GM18868 (cell line): ENCODE measurements around the gene ARHGAP6.

Experiments
- ATAC-seq: cut with Tn5 transposase; IDR thresholded peaks from one replicate; pipeline ENCODE4 v1.9.1; 2021; ENCODE audit warnings: mild to moderate bottlenecking, moderate library complexity; ENCODE audit not compliant: unreplicated experiment

ARHGAP6 gene

DNA sequence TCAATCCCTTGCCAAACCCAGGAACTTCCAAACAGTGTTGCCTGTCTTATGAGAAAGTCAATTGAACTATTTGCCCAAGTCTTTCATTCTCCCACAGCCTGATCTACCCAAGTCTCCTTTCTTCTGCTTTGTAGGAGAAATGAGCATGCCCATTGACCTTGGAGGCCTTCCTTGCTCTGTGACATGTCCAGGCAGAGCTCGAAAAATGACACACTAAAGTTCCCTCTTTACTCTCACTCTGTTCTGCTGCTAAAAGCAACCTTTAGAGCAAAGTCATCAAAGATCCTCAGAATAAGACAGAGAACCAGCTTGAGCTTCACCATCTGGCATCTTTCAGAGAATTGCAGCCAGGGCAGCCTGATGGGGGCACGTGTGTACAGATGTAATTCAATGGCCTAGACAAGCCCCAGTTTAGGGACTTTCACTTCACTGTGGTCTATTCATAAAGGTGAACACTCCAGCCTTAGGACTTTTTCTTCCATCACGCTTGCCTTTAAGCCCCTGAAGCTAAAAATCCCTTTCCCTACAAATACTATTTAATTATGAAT lies 236.1 kb downstream of the ARHGAP6 start:
- ATAC-seq: peak; percentile 56

DNA sequence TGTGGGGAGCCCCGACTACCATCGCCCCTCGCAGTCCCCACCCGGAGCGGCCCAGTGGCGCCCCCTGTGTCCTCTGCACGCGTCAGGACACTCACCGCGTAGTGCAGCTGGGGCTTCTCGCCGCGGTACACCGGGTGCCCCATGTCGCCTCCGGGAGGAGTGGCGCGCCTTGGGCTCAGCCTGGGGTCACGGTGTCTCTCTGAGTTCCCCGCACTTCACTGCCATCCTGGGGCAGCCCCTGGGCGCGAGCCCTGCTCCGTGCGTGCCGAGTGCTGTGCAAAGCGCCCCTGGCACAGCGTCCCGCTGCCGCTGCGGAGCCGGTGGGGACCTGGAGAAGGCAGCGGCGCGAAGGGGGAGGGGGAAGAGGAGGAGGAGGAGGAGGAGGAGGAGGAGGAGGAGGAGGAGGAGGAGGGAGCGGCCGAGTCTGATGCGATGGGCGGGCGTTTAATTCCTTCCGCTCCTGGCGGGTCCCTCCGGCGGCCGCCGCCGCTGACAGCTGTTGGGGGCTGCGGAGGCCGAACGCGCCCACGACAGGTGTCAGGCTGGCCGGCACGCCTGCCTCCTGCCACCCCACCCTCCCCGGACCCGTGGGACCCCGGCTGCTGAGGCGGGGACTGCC lies 238.2 kb downstream of the ARHGAP6 start:
- no peak for ATAC-seq

DNA sequence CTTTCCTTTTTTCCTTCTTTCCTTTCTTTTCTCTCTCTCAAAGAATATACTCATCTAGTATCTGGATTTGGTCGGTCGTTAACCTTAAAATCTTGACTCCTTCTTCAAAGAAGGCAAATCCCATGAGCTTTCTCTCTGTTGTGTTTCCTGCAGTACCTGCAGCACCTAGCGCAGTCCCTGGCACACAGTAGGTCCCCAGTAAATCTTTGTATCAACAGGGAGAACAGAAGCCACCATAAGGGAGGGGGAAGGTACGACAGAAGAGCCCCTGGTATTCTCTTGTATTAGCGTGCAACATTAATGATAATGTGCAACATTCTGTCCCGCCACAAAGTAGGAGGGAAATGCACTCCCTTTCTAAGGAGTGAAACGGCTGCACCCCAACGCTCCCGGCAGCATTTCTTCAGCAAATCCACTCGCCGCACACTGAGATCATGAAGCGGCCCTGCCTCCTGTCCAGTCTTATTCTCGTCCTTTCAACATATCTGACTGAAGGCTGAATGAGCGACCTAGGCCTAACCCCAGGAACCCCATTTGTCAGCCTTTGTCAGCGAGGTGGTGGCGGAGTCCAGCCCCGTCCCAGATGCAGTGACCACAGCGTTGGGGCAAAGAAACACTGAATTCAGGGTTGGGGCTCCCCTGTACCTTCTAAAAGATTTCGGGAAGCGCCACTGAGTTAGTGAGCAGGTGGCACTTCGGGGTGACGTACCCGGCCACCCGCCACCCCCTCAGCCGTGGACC lies 238.8 kb downstream of the ARHGAP6 start:
- no peak for ATAC-seq

DNA sequence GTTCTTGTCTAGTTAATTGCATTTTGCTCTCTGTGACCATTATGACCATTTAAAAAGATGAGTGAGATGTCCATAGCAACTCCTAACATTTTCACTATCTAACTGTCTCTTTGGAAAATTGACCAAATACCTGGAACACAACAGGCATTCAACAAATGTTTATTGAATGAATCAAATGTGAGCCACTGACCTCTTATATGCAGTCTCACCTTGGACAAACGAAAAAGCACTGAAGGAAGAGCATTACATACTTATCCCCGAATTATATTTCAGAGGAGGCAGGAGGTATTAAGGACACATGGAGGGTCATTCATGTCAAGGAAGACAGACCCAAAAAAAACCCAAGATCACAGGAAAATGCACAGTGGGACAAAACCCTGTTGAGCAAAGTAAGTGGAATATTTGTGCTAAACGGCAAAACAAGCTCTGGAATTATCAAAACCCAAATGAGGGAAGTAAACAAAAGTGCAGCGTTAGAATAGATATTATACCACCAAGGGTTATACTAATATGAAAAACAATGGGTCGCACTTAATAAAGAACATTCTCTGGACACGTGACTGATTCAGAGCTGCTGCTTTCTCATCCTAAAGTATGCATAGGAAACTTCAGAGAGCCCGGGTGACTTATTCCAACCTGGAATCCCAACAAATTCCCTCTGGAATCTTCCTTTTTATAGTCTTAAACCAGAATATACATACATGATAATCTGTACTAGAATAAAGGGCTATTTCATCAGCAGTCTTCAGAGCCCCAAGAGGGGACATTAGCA lies 240.6 kb downstream of the ARHGAP6 start:
- ATAC-seq: no peak

DNA sequence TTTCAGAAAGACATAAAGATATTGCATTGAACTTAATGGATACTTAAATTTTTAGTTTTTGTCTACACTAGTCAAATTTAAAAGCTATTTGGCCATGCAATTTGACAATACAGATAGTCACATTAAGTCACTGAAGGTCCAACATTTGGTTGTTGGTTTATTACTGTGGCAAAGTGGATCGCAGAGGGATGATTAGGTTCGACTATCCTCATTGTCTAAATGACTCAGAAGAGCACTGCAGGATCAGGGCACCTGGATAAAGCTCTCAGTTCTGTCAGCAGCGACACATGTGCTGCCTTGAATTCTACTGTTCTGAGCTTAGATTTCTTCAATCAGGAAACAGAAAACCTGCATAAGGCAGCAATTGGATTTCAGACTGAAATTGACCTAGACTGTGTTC lies 241.8 kb downstream of the ARHGAP6 start:
- ATAC-seq: no peak

DNA sequence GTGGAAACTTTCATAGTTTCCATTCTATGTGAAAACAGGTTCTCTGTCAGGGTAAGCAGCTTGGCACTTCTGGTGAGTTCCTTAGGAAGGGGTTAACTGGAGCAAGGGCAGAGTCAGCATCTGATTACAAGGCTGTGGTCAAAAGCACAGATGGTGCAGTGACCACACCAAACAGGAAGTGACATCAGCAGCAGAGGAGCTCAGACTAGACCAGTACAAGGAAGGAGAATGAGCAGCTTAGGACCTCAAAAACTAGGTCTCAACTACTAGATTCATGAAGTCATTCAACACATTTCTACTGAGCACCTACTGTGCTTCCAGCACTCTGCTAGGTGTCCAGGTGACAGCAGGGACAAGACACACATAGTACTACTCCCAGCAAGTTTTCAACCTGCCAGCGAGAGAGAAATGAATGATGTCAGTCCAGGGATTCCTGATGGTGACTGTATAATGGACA lies 242.3 kb downstream of the ARHGAP6 start:
- peak; percentile 61 for ATAC-seq

DNA sequence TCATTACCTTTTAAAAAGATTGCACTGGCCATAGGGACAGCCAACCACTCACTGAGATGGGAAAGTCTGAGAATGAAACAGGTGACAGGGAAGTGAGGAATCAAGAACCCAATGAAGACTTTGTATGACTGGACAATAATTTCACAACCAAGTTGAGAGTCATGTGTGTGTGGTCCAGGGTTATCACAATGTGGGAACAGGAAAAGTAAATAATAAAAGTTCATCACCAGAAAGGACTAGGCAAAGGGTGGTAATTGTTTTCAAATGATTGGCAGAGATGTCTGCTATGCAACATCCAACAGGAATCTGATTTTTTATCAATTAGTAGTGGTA lies 243.2 kb downstream of the ARHGAP6 start:
- ATAC-seq: no peak

DNA sequence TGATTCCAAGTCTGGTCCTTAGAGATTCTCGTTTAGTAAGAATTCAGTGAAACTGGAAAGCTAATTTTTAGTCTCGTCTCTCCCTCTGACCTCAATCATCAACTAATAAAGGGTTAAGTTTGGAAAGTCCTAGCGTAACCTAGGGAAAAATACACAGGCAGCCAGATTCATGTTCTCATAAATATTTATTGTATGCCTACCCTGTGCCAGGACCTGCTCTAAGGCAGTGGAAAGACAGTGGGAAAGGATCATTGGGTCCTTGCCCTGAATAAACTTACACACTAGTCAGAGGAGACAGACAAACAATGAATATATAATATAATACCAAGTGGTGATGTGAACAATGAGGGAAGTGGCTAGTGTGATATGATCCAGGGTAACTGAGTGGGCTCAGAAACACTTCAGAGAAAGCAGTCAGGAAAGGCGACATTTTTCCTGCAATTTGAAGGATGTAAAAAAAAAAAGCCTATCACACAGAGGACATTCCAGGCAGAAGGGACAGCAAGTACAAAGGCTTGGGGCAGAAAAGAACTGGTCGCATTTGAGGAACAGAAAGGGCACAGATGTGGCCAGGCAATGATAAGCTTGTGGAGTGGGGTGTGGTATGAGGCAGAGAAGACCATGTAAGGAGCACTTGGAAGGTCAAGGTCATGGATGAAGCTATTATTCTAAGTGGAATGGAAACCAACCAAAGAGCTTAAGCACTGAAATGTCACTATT lies 243.8 kb downstream of the ARHGAP6 start:
- ATAC-seq: no peak

DNA sequence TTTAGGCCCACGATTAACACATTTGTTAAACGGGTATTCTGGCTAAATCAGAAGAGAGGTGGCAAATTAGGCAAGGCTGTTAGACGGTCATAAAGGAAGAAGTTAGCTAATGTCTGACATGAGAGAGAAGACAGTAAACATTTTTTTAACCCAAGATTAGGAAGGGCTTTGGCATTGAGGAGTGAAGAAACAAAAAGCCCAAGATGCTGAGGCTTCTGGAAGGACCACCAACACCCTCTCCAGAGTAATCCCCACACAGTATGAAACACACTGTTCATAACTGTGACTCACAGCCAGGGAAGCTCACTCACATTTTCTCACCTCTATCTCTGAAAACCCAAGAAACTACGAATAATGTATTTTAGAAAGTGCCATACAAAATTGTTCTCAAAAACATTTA lies 244.9 kb downstream of the ARHGAP6 start:
- ATAC-seq: no peak

DNA sequence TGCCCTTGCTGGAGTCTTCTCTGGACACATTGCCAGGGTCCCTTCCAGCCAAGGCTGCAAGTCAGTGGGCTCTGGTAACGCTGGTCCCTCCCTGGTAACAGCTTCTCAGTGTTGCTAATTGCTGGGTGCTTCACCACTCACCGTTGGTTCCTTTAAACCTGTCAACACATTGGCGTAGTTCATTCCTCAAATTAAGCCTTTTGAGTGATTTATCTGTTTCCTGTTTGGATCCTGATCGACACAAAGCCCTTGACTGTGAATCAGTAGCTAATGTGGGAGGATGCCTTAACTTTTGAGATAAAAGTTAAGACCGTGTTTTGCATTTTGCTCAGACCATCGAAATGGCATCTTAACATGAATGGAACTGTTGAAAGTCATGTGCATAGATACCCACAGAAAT lies 246.6 kb downstream of the ARHGAP6 start:
- ATAC-seq: no peak

DNA sequence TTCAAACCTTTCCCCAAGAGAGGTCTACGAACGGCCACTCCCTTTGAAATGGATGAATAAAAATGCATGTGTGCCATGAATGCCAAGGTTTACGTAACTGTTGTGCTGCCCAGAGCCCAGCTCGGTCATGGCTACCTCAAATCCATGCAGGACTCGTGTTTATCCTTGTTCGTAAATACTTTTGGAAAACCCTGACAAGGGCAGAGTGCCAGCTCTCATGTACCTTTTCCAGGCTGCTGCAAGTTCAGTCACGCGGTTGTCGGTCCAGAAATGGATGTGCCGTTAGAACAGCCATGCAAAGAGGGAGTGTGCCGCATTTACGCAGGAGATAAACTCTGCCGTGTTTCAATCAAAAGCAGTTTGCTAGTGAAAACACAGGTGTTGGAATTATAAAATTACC lies 249.1 kb downstream of the ARHGAP6 start:
- no peak for ATAC-seq

DNA sequence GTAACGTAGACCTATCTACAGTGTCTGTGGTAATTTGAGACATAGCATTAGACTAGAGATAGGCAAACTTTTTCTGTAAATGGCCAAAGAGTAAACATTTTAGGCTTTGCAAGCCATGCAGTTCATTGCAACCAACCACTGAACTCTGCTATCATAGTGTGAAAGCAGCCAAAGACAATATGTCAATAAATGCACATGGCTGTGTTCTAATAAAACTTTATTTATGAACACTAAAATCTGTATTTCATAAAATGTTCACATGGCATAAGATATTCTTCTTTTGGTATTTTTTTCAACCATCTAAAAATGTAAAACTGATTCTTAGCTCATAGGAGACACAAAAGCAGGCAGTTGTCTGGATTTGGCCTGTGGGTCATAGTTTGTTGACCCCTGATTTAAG lies 251.6 kb downstream of the ARHGAP6 start:
- ATAC-seq: no peak

DNA sequence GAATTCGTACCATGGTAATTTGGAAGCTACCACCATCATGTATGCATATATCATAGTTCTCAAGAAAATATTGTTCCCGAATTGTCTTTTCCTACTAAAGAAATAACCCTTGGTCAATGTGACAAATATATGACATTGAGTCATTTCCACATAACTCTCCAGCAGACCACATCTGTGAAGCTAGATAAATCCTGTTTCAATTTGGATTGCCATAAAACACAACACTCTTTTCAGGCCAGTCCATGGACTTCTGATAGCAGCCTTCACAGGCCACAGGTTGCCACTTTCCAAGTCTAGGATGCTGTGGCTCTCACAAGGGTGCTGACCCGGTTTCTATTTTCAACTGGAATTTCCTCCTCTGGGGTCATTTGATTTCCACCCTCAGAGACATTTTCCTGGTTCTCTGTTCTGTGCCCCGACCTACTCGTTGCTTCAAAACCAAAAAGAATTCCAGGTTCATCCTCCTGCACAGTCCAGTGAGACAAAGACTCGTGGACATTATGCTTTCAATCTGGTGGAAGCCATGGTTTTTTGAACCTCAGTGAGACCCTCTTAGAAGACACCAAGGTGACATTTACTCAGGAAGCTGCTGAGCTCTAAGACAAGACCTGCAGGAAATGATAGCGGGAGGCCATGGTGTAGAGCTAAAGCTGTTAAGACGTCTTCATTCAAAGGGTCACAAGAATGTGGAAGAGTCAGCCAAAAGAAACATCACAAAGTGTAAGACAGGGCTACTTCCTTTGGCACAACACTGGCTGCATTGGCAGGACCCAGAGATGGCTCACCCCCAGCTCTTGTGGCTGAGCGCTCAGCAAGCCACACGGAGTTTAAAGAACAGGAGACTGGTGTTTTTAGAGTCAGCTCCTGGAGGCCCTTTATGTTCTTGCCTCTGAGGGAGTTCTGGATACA lies 252.8 kb downstream of the ARHGAP6 start:
- no peak for ATAC-seq

DNA sequence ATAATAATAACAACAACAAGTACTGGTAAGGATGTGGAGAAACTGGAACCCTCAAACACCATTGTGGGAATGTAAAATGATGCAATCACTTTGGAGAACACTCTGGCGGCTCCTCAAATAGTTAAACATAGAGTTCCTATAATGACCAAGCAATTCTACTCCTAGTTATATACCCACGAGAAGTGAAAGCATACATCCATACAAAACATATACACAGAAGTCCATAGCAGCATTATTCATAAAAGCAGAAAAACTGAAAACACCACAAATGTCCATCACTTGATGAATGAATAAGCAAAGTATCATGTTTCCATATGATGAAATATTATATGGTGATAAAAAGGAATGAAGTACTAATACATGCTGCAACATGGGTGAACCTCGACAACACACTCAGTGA lies 255.8 kb downstream of the ARHGAP6 start:
- no peak for ATAC-seq

DNA sequence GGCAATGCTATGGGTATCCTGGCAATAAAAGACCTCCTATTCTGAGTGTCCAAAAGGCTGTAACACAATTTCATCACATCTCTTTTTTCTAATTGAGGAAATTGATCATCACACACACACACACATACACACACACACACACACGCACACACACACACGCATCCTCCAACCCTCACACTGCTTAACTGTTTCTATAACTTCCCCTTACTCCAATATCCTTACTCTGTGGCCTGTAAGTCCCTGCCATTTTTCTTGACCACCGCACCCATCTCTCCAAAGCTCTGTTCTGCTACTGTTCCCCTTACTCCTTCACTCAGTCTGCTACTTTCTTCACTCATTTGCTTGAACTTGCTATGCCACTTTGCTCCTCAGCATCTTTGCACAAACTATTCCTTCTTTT lies 256.9 kb downstream of the ARHGAP6 start:
- ATAC-seq: no peak

DNA sequence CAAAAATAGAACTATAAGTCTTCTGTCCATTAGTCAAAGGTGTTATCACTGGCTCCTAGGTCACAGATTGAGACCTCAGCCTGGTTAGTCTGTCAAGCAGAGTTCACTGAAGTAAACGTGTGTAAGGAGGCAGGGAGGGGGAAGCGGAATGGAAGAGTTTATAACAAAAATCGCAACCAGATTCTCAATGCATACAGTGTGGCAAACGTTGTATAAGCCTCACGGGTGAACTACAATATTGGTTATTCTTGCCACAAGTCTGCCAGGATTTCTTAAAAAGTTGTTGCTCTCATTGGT lies 257.7 kb downstream of the ARHGAP6 start:
- no peak for ATAC-seq

DNA sequence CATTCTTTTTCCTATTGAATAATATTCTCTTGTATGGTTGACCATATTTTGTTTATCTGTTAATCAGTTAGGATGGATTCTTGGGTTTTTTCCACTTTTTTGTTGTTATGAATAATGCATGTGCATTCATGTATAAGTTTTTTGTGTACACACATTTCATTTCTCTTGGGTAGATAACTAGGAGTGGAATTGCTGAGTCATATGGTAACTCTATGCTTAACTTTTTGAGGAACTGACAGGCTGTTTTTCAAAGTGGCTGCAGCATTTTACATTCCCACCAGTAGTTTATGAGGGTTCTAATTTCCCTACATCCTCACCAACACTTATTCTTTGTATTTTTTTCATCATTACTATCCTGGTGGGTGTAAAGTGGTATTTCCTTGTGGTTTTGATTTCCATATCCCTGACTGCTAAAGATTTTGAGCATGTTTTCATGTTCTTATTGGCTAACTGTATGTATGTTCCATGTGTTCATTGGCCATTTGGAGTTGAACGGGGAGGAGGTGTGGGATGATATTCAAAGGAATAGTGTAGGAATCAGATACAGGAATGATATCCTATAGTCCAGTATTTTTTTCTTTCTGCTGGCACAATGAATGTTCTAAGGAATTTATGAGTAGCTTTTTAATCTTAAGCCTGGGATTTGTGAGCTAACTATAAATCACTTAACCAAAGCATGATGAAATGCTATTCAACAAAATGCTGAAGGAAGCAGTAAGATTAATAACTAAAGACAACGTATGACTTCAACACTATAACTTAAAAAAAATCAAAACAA lies 258.2 kb downstream of the ARHGAP6 start:
- ATAC-seq: no peak

DNA sequence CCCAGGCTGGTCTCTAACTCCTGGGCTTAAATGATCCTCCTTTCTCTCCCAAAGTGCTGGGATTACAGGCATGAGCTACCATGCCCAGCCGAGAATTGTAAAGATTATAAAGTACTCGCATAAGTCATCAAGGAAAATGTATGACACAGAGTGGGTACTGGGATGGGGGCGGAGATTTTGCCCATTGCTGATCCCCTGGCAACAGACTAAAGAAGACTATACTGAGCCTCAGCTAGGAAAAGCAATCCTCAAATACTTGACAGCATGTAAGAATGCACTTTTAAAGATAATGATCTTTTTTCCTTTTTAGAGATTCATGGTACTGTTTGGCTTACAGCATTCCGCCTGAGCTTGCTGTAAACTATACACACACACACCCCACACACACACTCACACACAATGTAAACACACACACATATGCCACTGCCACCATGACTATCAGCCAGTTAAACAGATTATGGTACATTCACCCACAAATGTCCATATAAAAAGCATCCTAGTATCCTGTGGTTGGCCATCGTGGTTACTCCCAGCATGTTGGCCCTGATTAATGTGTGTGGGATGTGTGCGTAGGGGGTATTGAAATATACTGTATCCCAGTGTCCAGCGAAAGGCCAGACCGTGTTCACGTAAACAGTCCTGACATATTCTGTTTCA lies 259.5 kb downstream of the ARHGAP6 start:
- ATAC-seq: no peak

DNA sequence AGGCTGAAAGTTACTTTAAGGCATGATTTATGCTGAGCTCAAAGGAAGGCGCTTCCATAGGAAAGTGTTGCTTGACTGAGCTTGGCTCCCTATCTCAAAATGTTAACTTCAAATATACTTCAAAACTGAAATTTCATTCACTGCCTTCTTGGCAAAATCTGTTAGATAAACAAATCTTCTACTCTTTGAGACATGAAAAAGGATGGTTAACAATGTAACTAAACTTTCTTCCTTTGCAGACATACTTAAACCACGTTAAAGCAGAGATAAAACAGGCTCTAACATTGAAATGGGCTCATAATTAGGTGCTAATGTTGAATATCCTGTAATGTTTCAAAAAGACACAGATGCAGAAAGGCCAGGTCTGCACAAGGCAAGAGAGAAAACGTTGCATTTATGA lies 262.1 kb downstream of the ARHGAP6 start:
- ATAC-seq: no peak
